PFSK-1 (cell line): ENCODE measurements around the gene MOV10L1.

Experiments
- POLR2AphosphoS5 ChIP-seq: IDR thresholded peaks from 2 replicates; pipeline ENCODE4 v1.6.1; 2012; ENCODE audit warnings: low read depth, mild to moderate bottlenecking, control low read depth, low read length, moderate library complexity
- SIN3A ChIP-seq: IDR thresholded peaks from 2 replicates; pipeline ENCODE4 v1.6.1; 2012; ENCODE audit warnings: mild to moderate bottlenecking, low read length, moderate library complexity, borderline replicate concordance; ENCODE audit not compliant: insufficient read depth
- TAF1 ChIP-seq: IDR thresholded peaks from 2 replicates; pipeline ENCODE4 v1.6.1; 2012; ENCODE audit warnings: low read length, control low read depth, borderline replicate concordance; ENCODE audit not compliant: insufficient read depth
- TF ChIP-seq, protein P1 (sequence below), 2 experiments: IDR thresholded peaks; 2 replicates each; pipeline versions ENCODE4 v1.6.1 to v1.8.0; 2011 to 2012; ENCODE audit warnings: low read depth in 2 of 2, low read length in 2 of 2, control low read depth in 1 of 2, inconsistent platforms in 1 of 2, mild to moderate bottlenecking in 1 of 2, moderate library complexity in 1 of 2; ENCODE audit not compliant: insufficient read depth in 1 of 2

DNA sequence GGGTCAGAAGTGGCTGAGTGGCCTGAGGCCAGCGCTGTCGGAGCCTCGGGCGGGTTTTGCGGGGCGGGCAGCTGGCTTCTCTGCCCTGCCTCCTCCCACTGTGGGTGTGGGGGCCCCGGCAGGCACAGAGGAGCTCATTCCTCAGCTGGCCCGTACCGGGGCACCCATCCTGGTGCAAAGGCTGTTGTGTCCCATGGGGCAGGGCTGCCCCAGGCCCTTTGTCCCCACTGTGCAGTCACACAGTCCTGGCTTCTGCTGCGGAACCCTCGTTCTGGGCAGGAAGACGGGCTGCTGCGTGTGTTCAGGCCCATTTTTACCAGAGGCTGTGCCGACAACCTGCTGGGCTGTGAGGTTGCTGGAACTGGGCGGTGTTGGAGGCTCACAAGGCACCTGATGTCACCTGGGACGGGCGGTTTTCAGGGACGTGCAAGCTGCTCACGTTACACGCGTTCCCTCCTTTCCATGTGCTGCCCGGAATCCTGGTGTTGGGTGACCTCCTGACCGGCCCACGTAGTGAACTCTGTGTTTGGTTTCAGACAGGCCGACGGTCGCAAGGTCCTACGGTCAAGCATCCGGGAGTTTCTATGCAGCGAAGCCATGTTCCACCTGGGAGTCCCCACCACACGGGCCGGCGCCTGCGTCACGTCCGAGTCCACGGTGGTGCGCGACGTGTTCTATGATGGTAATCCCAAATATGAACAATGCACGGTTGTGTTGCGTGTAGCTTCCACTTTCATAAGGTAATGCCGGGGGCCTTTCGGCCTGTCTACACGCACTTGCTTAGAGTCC is 116.2 kb downstream of the MOV10L1 start:
- TF ChIP-seq POLR2AphosphoS5 (no peak), TAF1 (no peak), SIN3A (no peak)
- TF ChIP-seq, protein P1, sequence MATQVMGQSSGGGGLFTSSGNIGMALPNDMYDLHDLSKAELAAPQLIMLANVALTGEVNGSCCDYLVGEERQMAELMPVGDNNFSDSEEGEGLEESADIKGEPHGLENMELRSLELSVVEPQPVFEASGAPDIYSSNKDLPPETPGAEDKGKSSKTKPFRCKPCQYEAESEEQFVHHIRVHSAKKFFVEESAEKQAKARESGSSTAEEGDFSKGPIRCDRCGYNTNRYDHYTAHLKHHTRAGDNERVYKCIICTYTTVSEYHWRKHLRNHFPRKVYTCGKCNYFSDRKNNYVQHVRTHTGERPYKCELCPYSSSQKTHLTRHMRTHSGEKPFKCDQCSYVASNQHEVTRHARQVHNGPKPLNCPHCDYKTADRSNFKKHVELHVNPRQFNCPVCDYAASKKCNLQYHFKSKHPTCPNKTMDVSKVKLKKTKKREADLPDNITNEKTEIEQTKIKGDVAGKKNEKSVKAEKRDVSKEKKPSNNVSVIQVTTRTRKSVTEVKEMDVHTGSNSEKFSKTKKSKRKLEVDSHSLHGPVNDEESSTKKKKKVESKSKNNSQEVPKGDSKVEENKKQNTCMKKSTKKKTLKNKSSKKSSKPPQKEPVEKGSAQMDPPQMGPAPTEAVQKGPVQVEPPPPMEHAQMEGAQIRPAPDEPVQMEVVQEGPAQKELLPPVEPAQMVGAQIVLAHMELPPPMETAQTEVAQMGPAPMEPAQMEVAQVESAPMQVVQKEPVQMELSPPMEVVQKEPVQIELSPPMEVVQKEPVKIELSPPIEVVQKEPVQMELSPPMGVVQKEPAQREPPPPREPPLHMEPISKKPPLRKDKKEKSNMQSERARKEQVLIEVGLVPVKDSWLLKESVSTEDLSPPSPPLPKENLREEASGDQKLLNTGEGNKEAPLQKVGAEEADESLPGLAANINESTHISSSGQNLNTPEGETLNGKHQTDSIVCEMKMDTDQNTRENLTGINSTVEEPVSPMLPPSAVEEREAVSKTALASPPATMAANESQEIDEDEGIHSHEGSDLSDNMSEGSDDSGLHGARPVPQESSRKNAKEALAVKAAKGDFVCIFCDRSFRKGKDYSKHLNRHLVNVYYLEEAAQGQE (IDR thresholded peaks at IDR 0.05; ENCODE audit: insufficient read depth in 1 of 2, low read depth in 2 of 2, low read length in 2 of 2), result no peak
